Left colon (tissue), 2 donors: ENCODE data around the gene MRM3. TPM values are rescaled to one million over a fixed set of nuclear protein-coding genes. Genes with fewer than 3 reads are reported as not detected.

Experiments
- ATAC-seq: fragments of 200-7000 bp; cut with Tn5 transposase; one replicate; pipeline ENCODE4 v1.9.1; 2020; ENCODE audit warnings: mild to moderate bottlenecking, moderate library complexity
- DNase-seq, 2 donors: peaks; one replicate each; pipeline ENCODE4 v3.0.0-alpha.2; 2020
- intact Hi-C, 2 donors: fragments of 100-400 bp; cut with DNase I in 1 of 2; cut with micrococcal nuclease in 1 of 2; formaldehyde crosslinking; loops; one replicate each; pipeline versions ENCODE4 v1.11.2 to v1.14.0; 2022; cut with DNase I, micrococcal nuclease
- total RNA-seq, 2 donors: library from RNA; stranded (reverse); fragmentation: NEBNext Ultra II Directional; extraction: Animal tissue kit (Norgen Biotek cat#: 25700); gene quantifications; one replicate each; pipeline ENCODE4 v1.2.1, GENCODE V29; 2021
- donor health status: DM: no; HTN: no; CAD: no.
- donor health status: DM: yes; HTN: yes; CAD: no.

The MRM3 gene
- total RNA-seq, 2 donors from 2014 or later: 11.4 to 13.3 TPM

- DNase-seq: no peak
- ATAC-seq: no peak
- intact Hi-C loops: no loop called here
These were observed 56.3 kb downstream of the MRM3 start for GRCh38 chr17:838486-838885.

- intact Hi-C loops: no loop called here
- DNase-seq (no peak), ATAC-seq (no peak)
These were observed 59.2 kb downstream of the MRM3 start for GRCh38 chr17:841313-841712.

Other genes starting within 250 kb of the MRM3 start
- 10 to 100 TPM; 75.0 to 87.3 TPM for gene VPS53, start 67.5 kb upstream of the MRM3 start, total RNA-seq
- 10 to 100 TPM; 11.3 to 15.1 TPM for gene TLCD3A, start 49.8 kb upstream of the MRM3 start, total RNA-seq
- 10 to 100 TPM; 12.4 to 15.2 TPM for gene GEMIN4, start 30.1 kb upstream of the MRM3 start, total RNA-seq
- gene GLOD4, start 73 bp upstream of the MRM3 start, total RNA-seq: 10 to 100 TPM; 80.8 to 99.0 TPM
- 10 to 100 TPM in 1 of 2 donors, 1 to 10 TPM in 1; 3.9 to 14.5 TPM for gene NXN, start 197.4 kb downstream of the MRM3 start, total RNA-seq
- gene TIMM22, start 214.8 kb downstream of the MRM3 start, total RNA-seq: 1 to 10 TPM; 8.2 to 9.0 TPM